ENCODE results near the gene SUGCT.

Gene SUGCT

GRCh38 chr7:40299097-40299496, 164.3 kb downstream of the SUGCT start:
- Histone ChIP-seq H3K79me2 (no peaks in the 10 kb centered on the region), H3K4me2 (ENCODE audit: low read length) (no peak overlapping the region), H3K27me3 (ENCODE audit: control insufficient read depth, insufficient read depth, low read length) (no peaks in the 10 kb centered on the region), H3K27ac (no peak overlapping the region), H3K36me3 (ENCODE audit: control insufficient read depth, insufficient read depth, low read length) (no peaks in the 10 kb centered on the region), H2AFZ (no peak overlapping the region), H3K9me3 (ENCODE audit: control insufficient read depth, low read length) (no peaks in the 10 kb centered on the region), H3K4me3 (ENCODE audit: low read depth, low read length) (no peak overlapping the region), H3K9ac (no peak overlapping the region), H3K4me1 (no peaks in the 10 kb centered on the region)
- TF ChIP-seq, protein P1, sequence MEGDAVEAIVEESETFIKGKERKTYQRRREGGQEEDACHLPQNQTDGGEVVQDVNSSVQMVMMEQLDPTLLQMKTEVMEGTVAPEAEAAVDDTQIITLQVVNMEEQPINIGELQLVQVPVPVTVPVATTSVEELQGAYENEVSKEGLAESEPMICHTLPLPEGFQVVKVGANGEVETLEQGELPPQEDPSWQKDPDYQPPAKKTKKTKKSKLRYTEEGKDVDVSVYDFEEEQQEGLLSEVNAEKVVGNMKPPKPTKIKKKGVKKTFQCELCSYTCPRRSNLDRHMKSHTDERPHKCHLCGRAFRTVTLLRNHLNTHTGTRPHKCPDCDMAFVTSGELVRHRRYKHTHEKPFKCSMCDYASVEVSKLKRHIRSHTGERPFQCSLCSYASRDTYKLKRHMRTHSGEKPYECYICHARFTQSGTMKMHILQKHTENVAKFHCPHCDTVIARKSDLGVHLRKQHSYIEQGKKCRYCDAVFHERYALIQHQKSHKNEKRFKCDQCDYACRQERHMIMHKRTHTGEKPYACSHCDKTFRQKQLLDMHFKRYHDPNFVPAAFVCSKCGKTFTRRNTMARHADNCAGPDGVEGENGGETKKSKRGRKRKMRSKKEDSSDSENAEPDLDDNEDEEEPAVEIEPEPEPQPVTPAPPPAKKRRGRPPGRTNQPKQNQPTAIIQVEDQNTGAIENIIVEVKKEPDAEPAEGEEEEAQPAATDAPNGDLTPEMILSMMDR (IDR thresholded peaks at IDR 0.05) = no peak

GRCh38 chr7:40300146-40300670, 165.4 kb downstream of the SUGCT start:
- H3K9me3 ChIP-seq (ENCODE audit: control insufficient read depth, low read length) = no peaks in the 10 kb centered on the region
- no peak overlapping the region for H3K9ac ChIP-seq
- TF ChIP-seq, protein P1 (IDR thresholded peaks at IDR 0.05) = no peak
- H3K27ac ChIP-seq = no peak overlapping the region
- H3K79me2 ChIP-seq = no peaks in the 10 kb centered on the region
- no peaks in the 10 kb centered on the region for H3K27me3 ChIP-seq (ENCODE audit: control insufficient read depth, insufficient read depth, low read length)
- no peaks in the 10 kb centered on the region for H3K4me1 ChIP-seq
- no peak overlapping the region for H2AFZ ChIP-seq
- H3K36me3 ChIP-seq (ENCODE audit: control insufficient read depth, insufficient read depth, low read length) = no peaks in the 10 kb centered on the region
- no peak overlapping the region for H3K4me2 ChIP-seq (ENCODE audit: low read length)
- no peak overlapping the region for H3K4me3 ChIP-seq (ENCODE audit: low read depth, low read length)

DNA sequence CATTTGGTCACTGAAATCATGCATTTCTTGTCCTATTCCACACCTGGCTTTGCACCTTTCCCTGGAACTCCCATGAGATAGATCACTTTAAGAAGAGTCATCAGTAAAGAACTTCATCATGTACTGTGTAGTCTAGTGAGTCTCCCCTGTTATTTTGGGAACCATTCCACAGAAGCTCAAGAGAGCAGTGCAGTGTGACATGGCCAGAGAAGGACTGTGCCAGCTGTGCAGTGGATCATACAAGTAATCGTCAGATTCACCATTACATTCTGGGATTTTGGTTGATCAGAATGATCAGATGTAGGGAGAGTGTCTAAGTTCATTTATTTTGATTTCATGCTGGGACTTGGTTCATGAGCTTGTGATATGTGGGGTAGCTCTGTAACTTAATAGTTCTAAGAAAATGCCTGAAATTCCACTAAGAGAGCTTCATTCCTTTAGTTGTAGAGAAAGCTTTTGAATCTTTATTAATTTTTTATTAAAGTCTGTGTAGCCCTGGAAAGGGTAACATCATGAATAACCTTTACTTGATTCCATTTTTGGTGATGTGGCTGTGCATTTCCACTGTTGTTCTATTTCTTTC, 166.8 kb downstream of the SUGCT start:
- no peaks in the 10 kb centered on the region for H3K27me3 ChIP-seq (ENCODE audit: control insufficient read depth, insufficient read depth, low read length)
- TF ChIP-seq, protein P1 (IDR thresholded peaks at IDR 0.05) = no peak
- H3K9me3 ChIP-seq (ENCODE audit: control insufficient read depth, low read length) = no peaks in the 10 kb centered on the region
- H2AFZ ChIP-seq = no peak overlapping the region
- no peak overlapping the region for H3K9ac ChIP-seq
- H3K4me3 ChIP-seq (ENCODE audit: low read depth, low read length) = no peak overlapping the region
- H3K79me2 ChIP-seq = no peaks in the 10 kb centered on the region
- H3K27ac ChIP-seq = no peak overlapping the region
- H3K4me2 ChIP-seq (ENCODE audit: low read length) = no peak overlapping the region
- H3K36me3 ChIP-seq (ENCODE audit: control insufficient read depth, insufficient read depth, low read length) = no peaks in the 10 kb centered on the region
- H3K4me1 ChIP-seq = no peaks in the 10 kb centered on the region

- no peaks in the 10 kb centered on the region for H3K79me2 ChIP-seq
- H3K4me2 ChIP-seq (ENCODE audit: low read length) = no peak overlapping the region
- H3K9ac ChIP-seq = no peak overlapping the region
- H3K4me1 ChIP-seq = no peaks in the 10 kb centered on the region
- TF ChIP-seq, protein P1 (IDR thresholded peaks at IDR 0.05) = no peak
- H3K36me3 ChIP-seq (ENCODE audit: control insufficient read depth, insufficient read depth, low read length) = no peaks in the 10 kb centered on the region
- no peak overlapping the region for H2AFZ ChIP-seq
- H3K27me3 ChIP-seq (ENCODE audit: control insufficient read depth, insufficient read depth, low read length) = no peaks in the 10 kb centered on the region
- H3K4me3 ChIP-seq (ENCODE audit: low read depth, low read length) = no peak overlapping the region
- H3K9me3 ChIP-seq (ENCODE audit: control insufficient read depth, low read length) = no peaks in the 10 kb centered on the region
- no peak overlapping the region for H3K27ac ChIP-seq
Observed at GRCh38 chr7:40303996-40304395, 169.2 kb downstream of the SUGCT start.

- H3K4me1 ChIP-seq = no peaks in the 10 kb centered on the region
- no peak overlapping the region for H2AFZ ChIP-seq
- H3K4me3 ChIP-seq (ENCODE audit: low read depth, low read length) = no peak overlapping the region
- H3K9ac ChIP-seq = no peak overlapping the region
- no peak overlapping the region for H3K4me2 ChIP-seq (ENCODE audit: low read length)
- H3K9me3 ChIP-seq (ENCODE audit: control insufficient read depth, low read length) = no peaks in the 10 kb centered on the region
- H3K36me3 ChIP-seq (ENCODE audit: control insufficient read depth, insufficient read depth, low read length) = no peaks in the 10 kb centered on the region
- no peaks in the 10 kb centered on the region for H3K27me3 ChIP-seq (ENCODE audit: control insufficient read depth, insufficient read depth, low read length)
- no peaks in the 10 kb centered on the region for H3K79me2 ChIP-seq
- no peak overlapping the region for H3K27ac ChIP-seq
- TF ChIP-seq, protein P1 (IDR thresholded peaks at IDR 0.05) = no peak
Observed at GRCh38 chr7:40305229-40305628, 170.4 kb downstream of the SUGCT start.

Data from parathyroid adenoma (tissue), 2 donors.